NCI-H2081 (cell line): Measurements from ENCODE around the gene SPESP1.
A peak's percentile ranks its signal among the peaks of the same experiment; 100 is the strongest.

ENCODE experiments used
- DNase-seq, 2 experiments: peaks; one replicate each; lab custom pipeline; 2025; lab: John Stamatoyannopoulos, UW

Gene SPESP1

GRCh38 chr15:68930268-68931022 lies at the start of gene SPESP1:
Gene SPESP1 (plus strand): TSS chr15:68930525. CDS start chr15:68930654, 129 bp downstream.
- DNase-seq = no peak

DNA sequence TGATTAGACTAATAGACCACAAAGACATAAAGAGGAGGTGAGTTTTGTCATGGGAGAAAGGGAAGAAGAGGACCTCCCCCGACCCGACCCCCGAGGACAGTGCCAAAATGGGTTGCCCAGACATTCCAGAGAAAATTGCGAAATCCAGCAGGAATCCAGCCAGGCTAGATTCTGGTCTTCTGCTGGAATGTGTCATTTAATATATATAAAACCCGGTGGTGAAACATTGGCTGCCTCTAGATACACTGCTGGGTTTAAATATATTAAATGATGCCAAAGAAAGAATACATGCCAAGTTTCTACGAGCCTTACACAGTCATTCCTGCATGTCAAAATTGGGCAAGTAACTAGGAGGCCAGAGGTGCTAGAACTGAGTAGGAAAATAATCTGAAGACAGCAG lies 45.3 kb upstream of the SPESP1 start:
- no peak for DNase-seq

- DNase-seq = no peak
Measured at GRCh38 chr15:68887120-68887519, 43.2 kb upstream of the SPESP1 start.

DNA sequence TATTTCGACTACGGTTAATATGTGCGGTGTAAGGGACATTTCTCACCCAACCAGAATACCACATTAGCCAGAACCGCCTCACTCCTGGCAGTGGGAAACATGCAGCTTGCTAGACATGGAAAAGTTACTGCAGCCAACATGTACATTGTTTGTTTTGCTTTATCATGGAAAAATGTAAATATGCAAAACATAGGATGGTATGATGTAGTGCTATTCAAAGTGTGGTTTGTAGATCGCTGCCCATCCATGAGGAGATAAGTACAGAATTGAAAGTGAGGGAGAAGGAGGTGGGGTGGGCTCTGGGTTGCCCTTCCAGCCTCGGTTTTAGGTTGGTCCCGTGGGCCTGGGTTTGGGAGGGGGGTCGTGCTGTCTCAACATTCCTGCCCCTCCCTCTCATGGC lies 42.5 kb upstream of the SPESP1 start:
- no peak for DNase-seq

- no peak for DNase-seq
Measured at GRCh38 chr15:68888419-68888818, 41.9 kb upstream of the SPESP1 start.

DNA sequence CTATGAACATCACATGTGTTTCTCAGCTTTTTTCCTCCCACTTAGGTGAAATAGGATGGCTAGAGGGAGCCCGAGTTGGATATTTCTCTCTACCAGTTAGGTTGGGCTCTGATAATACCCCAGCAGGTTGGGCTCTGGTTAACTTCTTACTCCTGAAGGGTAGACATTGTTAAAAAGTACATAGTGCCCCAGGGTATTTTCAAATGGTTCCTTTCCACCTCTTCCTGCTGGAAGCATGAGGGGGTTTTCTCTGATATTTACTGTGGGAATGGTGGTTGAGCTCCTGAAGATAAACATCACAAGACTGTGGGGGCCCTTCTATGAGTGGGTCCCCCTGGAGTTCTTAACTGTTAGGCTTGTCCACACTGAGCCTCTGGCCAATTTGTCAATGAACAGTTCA lies 36.1 kb upstream of the SPESP1 start:
- DNase-seq = no peak

GRCh38 chr15:68896178-68896577 lies 34.1 kb upstream of the SPESP1 start:
- no peak for DNase-seq

GRCh38 chr15:68897016-68897415 lies 33.3 kb upstream of the SPESP1 start:
- DNase-seq = no peak

DNA sequence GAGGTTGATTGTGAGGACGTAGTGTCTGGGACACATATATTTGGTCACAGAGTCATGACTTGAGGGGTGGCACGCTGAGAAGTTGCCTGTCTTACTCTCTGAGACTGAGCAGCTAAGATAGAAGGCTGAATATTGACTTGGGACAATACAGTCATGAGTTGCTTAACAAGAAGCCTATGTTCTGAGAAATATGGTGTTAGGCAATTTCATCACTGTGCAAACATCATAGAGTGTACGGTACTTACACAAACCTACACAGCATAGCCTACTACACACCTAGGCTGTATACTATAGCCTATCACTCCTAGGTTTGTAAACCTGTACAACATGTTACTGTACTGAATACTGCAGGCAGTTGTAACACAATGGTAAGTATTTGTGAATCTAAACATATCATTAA lies 30.3 kb upstream of the SPESP1 start:
- DNase-seq = no peak

DNA sequence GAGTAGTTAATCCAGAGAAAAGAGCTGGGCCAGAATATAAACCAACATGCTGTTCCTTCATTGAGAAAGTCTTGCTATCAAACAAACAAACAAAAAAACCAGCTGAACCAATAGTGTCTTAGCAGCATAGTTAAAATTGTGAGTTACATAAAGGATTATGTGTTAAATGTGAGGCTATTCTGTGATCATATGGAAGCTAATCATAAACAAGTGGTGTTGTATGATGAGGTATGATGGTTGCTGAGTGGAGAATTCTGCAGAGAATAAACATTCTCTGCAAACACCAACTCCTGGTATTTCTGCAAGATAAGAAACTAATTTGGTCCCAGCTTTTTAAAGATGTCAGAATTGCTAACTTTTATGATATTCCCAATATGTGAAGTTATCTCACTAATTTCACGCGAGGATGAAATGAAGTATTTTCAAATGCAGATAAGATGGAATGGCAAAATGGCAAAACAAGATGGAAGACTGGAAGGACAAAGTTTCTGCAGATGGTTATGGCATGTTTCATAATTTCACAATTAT lies 22.9 kb upstream of the SPESP1 start:
- DNase-seq = no peak

DNA sequence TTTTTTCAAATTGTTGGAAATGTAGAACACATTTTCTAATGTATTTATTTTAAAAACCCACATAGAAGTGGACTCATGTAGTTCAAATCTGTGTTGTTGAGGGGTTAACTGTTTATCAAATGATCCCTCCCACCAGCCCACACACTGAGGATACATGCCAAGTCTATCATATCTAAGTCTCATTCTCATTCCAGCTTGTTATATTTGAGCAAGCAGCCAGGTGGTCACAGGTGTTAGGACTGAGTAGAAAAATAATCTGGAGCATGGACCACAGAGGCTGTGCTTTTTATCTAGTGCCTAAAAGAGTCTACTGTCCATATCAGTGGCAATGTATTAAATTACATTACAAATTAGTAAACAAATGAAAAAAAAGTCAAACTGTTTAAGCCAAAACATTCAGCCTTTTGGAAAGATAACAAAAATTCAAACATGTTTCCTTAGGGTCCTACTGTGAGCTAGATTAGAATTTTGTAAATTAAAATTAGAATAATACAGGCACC lies 20.7 kb upstream of the SPESP1 start:
- DNase-seq = no peak

- no peak for DNase-seq
Measured at GRCh38 chr15:68910341-68910740, 20.0 kb upstream of the SPESP1 start.

DNA sequence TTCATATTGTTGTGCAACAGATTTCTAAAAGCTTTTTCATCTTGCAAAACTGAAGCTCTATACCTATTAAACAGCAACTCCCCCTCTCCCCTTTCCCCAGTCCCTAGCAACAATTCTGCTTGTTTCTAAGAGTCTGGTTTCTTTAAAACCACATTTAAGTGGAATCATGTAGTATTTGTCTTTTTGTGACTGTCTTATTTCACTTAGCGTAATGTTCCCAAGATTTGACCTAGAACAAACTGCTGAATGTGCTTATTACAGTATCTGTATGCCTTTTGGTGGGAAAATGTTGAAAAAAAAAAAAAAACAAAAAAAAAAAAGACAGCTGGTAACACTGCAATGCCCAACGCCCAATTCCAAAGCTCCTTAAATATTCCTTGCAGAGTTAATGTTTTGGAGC lies 19.5 kb upstream of the SPESP1 start:
- DNase-seq = no peak

GRCh38 chr15:68921926-68922325 lies 8.4 kb upstream of the SPESP1 start:
- no peak for DNase-seq

- peak; percentile 71 to 74 for DNase-seq
Measured at GRCh38 chr15:68924866-68925560, 5.3 kb upstream of the SPESP1 start.

DNA sequence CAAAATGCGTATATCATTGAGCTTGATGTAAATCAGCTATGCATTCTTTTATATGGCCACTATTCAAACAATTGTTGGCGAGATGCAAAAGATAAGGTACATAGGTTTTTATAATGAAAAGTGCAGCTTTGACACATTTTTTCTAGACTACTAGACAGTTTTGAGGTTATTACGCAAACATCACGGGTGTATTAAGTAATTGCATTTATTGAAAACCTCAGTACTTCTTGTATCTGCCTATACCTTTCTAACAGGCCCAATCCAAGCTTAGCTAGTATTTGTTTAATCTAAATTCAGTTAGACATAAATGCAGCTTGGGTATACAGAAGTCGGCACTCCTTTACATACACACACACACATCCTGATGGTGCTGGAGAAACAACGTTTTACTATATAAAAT lies 2.7 kb downstream of the SPESP1 start:
- DNase-seq = no peak

DNA sequence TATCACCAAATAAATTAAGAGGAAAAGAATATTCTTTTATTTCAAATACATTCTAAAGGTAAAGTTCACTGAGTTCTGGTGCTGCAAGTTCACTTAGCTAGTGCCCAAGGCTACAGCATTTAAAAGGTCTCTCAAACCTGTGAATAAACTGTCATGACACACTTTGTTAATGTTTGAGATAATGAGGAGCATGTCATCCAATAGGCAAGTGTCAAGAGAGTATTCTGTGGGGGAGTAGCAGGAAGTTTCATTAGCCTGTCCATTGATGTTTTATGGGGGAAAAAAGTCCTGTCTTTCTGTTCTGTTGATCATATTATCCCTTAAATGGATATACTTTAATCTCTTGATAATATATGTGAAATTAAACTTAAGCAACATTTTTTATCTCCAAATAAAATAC lies 4.0 kb downstream of the SPESP1 start:
- DNase-seq = no peak

DNA sequence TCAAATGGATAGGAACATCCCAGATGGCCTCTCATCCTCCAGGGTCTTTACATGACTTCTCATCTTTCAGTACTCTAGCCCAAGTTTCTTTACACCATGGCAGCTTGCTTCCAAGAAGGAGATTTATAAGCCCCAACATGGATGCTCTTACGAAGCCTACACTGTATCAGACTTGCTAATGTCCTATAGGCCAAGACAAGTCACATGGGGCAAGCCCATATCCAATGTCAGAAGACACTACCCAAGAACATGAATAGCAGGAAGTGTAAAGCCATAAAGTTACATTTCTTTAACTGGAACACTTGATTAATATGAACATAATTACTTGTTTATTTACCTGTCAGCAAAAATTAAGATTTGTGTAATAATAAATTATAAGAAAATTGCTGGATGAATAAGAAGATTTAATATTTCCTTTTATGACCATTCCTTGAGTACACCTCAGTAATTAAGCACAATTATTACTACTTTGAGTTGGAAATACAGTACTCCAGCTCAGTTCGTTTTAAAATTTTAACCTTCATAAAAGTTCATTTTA lies 5.1 kb downstream of the SPESP1 start:
- no peak for DNase-seq

DNA sequence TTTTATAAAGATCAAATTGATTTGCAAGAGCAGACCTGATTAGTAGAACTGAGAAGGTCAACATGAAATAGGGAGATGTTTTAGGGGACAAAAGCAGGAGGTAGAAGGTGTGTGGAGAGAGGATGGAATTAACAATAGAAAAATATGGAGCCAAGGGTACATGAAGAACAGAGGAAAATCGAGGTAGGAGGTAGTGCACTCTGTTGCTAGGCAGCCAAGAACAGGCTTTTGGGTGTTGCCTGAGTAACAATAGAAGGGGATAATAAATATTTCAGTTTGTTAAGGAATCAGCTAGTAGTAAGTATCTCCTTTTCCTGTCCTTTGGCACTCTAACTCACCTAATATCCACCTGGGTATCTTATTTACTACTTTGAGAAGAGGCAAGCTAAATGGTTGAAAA lies 9.2 kb downstream of the SPESP1 start:
- no peak for DNase-seq

DNA sequence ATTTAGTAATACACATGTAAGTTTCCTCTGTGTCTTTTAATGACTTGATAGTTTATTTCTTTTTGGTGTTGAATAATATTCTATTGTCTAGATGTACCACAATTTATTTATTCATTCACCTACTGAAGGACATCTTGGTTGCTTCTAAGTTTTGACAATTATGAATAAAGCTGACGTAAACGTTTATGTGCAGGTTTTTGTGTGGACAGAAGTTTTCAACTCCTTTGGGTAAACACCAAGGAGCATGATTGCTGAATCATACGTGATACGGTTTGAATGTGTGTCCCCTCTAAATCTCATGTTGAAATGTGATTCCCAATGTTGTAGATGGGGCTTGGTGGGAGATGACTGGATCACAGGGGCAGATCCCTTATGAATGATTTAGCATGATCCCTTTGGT lies 21.5 kb downstream of the SPESP1 start:
- no peak for DNase-seq

GRCh38 chr15:68957696-68958095 lies 27.4 kb downstream of the SPESP1 start:
- no peak for DNase-seq

DNA sequence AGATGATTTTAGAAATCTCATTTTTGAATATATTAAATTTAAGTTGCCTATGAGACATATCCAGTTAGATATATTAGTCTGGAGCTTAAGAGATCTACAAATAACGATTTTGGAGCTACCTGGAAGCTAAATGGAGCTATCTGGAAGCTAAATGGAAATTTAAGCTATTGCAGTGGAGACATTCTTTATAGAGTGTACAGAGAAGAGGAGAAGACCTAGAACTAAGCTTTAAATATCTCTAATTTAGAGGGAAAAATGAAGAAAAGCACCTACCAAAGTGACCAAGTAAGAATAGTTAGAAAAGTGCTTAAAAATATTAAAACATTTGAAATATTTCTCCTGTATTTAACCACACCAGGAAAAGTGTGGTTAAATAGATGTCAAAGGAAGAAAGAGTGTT lies 28.3 kb downstream of the SPESP1 start:
- DNase-seq = no peak

GRCh38 chr15:68962465-68962864 lies 32.1 kb downstream of the SPESP1 start:
- no peak for DNase-seq
